Stimulated activated effector memory CD8-positive, alpha-beta T cell treated with anti-CD3 and anti-CD28 coated beads, Interleukin-12 subunit alpha, Interleukin-12 subunit beta, amount 100 ng/mL, for 72 hours (primary cell): ENCODE data around the gene IL9.

Experiments used
- ATAC-seq: fragments of 150-1000 bp; cut with Tn5 transposase; 2 replicates; pipeline ENCODE4 v1.10.0; 2021
- DNase-seq, 2 donors: peaks; one replicate each; pipeline ENCODE4 v3.0.0; 2021 to 2022; ENCODE audit warnings: low spot score in 2 of 2
- H3K27ac Mint-ChIP-seq: one replicate; pipeline ENCODE4 v1.8.0; 2022; ENCODE audit warnings: mild to moderate bottlenecking, mixed read lengths
- H3K36me3 Mint-ChIP-seq: one replicate; pipeline ENCODE4 v1.8.0; 2022; ENCODE audit warnings: mild to moderate bottlenecking, mixed read lengths
- H3K4me1 Mint-ChIP-seq: one replicate; pipeline ENCODE4 v1.8.0; 2022; ENCODE audit warnings: mixed read lengths
- H3K4me3 Mint-ChIP-seq: one replicate; pipeline ENCODE4 v1.8.0; 2022; ENCODE audit warnings: mild to moderate bottlenecking, mixed read lengths
- H3K9me3 Mint-ChIP-seq: one replicate; pipeline ENCODE4 v1.8.0; 2022; ENCODE audit warnings: mixed read lengths

Gene IL9

DNA sequence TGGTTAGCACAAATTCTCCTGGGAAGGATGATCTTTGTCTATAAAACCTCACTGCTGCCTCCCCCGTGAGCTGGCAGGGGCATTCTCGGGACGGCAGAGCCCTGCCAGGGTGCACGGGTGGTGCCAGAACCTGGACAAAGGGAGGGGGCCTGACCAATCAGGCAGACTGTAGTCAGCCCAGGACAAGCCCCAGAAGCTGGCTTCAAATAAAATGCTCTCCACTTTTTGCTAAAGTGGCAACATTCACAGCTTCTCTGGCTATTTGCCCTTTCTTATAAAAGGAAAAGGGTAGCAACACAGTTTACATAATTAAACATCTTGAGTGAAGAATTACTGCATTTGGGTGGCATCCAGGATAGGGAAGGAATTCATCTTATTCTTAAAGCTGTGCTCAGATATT is 14.4 kb downstream of the IL9 start:
- ATAC-seq (no peak), DNase-seq (no peak)
- no peak overlapping the region for H3K27ac Mint-ChIP-seq
- no peaks in the 10 kb centered on the region for H3K9me3 Mint-ChIP-seq
- no peaks in the 10 kb centered on the region for H3K4me1 Mint-ChIP-seq
- no peak overlapping the region for H3K4me3 Mint-ChIP-seq
- no peaks in the 10 kb centered on the region for H3K36me3 Mint-ChIP-seq

DNA sequence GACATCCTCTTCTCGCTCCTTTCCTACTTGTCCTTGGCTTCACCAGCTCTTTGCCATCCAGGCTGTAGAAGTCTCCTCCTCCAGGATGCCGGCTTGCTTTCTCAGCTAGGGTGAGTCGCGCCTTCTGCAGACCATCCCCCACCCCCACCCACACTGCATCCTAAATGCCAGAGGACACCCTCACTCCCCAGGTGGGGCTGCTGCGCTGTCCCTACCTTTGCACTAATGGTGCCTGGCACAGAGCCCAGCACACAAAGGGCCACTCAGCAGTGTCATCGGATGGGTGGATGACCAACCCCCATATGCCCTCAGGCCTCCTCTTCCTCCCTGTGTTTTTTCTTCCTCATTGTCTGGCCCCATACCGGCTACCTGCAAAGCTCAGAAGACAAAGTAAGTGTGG is 14.8 kb downstream of the IL9 start:
- no peak for ATAC-seq
- no peak overlapping the region for H3K4me3 Mint-ChIP-seq
- H3K4me1 Mint-ChIP-seq, result no peaks in the 10 kb centered on the region
- no peak for DNase-seq
- no peaks in the 10 kb centered on the region for H3K36me3 Mint-ChIP-seq
- H3K27ac Mint-ChIP-seq, result no peak overlapping the region
- no peaks in the 10 kb centered on the region for H3K9me3 Mint-ChIP-seq

DNA sequence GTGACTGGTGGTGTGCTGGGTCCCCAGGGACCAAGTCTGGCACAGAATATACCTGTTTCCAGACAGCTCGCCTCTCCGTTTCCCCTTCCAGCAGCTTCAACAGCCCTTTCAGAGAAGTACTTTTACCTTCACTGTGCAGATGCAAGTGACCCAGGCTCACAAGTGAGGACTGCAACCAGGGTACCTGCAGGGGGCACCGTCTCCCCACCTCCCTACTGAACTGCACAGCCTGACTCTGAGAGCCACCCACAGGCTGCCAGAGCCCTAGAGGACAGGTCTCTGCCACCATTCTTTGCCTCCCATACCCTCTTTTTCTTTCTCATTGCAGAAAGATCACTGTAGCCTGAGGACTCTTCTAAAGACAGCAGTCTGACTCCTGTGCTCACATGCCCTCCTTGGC is 15.4 kb downstream of the IL9 start:
- Mint-ChIP-seq H3K4me1 (no peaks in the 10 kb centered on the region), H3K9me3 (no peaks in the 10 kb centered on the region), H3K36me3 (no peaks in the 10 kb centered on the region), H3K4me3 (no peak overlapping the region), H3K27ac (no peak overlapping the region)
- ATAC-seq (peak; percentile 48), DNase-seq (no peak)

DNA sequence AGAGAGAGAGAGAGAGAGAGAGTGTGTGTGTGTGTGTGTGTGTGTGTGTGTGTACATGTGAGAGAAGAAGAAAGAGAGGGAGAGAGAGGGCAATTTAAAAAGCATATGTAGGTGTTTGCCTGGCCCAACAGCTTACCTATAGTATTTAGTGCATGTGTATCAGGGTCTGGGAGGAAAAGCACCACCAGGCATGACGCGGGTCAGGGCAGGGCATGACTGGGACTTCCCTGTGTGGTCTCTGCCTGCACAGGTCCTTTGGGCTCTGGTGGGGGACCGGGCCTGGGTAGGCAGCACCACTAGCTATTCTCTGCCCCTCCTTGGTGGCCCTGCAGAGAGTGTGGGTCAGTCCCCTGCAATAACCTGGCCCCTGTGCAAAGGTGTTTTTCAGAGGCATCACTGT is 16.1 kb downstream of the IL9 start:
- no peak overlapping the region for H3K27ac Mint-ChIP-seq
- no peak for DNase-seq
- H3K4me3 Mint-ChIP-seq, result no peak overlapping the region
- no peaks in the 10 kb centered on the region for H3K4me1 Mint-ChIP-seq
- no peak for ATAC-seq
- no peaks in the 10 kb centered on the region for H3K36me3 Mint-ChIP-seq
- H3K9me3 Mint-ChIP-seq, result no peaks in the 10 kb centered on the region

DNA sequence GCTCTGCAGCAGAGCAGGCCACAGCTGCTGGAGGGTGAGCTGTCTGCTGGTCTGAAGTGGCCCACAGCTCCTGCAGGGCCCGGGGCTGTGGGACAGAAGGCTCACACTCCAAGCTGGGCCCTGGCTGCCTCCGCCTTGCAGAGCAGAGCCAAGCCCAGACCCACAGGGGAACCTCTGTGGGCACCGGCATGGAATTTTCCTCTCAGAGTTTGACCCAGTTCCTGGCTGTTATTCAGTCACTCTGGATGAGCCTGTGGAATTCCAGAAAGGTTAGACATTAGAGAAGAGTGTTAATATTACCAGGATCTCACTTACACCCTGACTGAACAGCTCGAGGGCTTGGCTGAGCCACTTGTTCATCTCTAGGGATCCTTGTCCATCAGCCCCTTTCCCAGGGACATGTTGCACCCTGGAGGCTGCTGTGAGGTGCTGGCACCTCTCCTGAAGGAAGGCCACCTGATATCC is 17.5 kb downstream of the IL9 start:
- Mint-ChIP-seq H3K4me1 (no peaks in the 10 kb centered on the region), H3K4me3 (no peak overlapping the region), H3K9me3 (no peaks in the 10 kb centered on the region), H3K27ac (no peak overlapping the region), H3K36me3 (no peaks in the 10 kb centered on the region)
- no peak for ATAC-seq
- DNase-seq, result no peak

DNA sequence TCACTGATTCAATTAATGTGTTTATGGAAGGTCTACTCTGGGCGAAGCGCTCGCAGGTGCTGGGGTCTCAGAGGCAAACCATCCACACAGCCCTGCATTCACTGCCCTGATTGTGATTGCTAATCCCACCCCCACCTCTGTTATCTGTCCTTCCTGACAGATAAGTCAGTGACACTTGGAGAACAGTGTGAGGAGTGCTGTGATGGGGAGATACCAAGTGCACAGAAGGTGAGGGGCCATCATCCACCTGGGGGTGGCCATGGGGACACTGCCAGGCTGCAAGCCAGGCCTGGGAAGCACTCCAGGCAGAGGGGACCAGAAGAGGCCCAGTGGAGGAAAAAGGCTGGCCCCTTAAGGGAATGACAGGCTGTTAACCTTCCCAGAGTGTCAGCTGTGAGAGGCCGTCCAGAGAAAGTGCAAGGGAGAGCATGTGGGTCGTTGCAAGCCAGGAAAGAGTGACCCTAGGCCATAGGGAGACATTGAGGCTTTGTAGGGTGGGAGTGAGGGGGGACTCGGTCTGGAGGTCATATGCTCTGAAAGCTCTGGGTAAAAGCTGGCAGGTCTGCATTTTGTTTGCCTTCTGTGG is 18.0 kb downstream of the IL9 start:
- Mint-ChIP-seq H3K4me3 (no peak overlapping the region), H3K4me1 (no peaks in the 10 kb centered on the region), H3K9me3 (no peaks in the 10 kb centered on the region), H3K27ac (no peak overlapping the region), H3K36me3 (no peaks in the 10 kb centered on the region)
- ATAC-seq (no peak), DNase-seq (no peak)

DNA sequence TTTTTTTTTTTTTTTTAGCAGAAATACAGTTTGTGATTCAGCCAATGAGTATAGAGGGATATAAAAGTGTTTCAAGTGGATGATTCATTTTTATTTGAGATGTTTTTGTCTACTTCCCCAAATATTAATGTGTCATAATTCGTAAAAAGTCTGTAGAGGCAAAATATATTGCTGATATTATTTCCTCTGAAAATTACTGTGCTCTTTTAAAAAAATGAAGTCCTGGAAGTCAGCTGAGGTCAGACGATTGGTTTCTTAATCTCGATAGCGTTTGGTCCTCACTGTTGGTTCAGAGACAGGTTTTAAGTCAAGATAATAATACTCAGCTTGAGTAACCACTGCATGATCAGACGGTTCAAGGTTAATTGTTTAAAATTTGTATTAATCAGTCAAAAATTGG is 19.5 kb downstream of the IL9 start:
- Mint-ChIP-seq H3K4me1 (no peaks in the 10 kb centered on the region), H3K36me3 (no peaks in the 10 kb centered on the region), H3K27ac (no peak overlapping the region), H3K9me3 (no peaks in the 10 kb centered on the region), H3K4me3 (no peak overlapping the region)
- DNase-seq (no peak), ATAC-seq (no peak)

DNA sequence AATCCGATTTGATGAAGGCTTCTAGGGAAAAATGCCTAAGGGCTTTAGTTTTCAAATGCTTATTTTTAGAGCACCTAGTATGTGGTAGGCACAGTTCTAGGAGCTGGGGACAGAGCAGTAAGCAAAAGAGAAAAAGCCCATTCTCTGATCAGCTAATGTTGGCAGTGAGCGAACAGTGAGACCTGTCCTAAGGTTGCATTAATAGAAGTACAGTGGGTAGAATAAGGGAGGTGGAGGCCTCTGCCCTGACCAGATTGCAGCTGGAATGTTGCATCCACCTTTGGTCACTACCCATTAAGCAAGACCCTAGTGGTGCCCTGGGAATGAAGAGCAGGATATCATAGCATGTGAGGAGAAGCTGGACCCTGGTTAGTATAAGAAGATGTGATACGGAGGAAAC is 20.1 kb downstream of the IL9 start:
- Mint-ChIP-seq H3K4me1 (no peaks in the 10 kb centered on the region), H3K27ac (no peak overlapping the region), H3K9me3 (no peaks in the 10 kb centered on the region), H3K36me3 (no peaks in the 10 kb centered on the region), H3K4me3 (no peak overlapping the region)
- ATAC-seq (no peak), DNase-seq (no peak)

DNA sequence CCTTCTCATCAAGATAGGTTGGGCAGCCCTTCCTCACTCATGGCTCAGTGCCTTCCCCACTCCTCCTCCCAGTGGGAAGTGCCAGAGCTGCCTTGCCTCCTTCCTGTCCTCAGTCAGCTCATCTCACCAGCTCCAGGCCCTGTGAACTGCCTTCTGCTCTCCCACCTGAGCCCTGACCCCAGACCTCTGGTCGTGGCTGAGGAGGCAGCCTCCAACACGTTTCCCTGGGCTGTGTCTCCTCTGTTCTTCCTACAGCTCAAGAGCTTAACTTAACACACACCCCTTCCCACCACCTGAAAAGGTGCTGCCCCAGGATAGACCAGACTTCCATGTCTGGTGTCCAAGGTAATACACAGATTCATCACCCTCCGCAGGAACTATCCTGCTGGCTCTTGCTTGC is 21.2 kb downstream of the IL9 start:
- Mint-ChIP-seq H3K4me3 (no peak overlapping the region), H3K9me3 (no peaks in the 10 kb centered on the region), H3K27ac (no peak overlapping the region), H3K36me3 (no peaks in the 10 kb centered on the region), H3K4me1 (no peaks in the 10 kb centered on the region)
- ATAC-seq, result no peak
- DNase-seq, result no peak

DNA sequence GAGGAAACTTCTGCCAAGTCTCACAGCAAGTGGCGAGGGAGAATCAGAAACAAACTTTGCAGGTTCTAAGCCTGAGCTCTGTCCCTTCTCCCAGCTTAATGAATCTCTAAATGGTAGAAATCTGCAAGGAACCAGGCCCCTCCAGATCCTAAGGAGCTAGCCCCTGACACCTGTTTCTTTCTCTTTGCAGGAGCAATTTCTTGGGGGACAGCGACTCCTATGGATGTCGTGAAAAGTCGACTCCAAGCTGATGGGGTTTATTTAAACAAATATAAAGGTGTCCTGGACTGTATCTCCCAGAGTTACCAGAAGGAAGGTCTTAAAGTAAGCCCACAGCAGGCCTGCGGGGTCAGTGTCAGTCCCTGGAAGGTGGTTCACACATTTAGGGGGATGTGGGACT is 21.8 kb downstream of the IL9 start:
- ATAC-seq (no peak), DNase-seq (no peak)
- no peak overlapping the region for H3K27ac Mint-ChIP-seq
- H3K9me3 Mint-ChIP-seq, result no peaks in the 10 kb centered on the region
- no peaks in the 10 kb centered on the region for H3K4me1 Mint-ChIP-seq
- no peak overlapping the region for H3K4me3 Mint-ChIP-seq
- H3K36me3 Mint-ChIP-seq, result no peaks in the 10 kb centered on the region

DNA sequence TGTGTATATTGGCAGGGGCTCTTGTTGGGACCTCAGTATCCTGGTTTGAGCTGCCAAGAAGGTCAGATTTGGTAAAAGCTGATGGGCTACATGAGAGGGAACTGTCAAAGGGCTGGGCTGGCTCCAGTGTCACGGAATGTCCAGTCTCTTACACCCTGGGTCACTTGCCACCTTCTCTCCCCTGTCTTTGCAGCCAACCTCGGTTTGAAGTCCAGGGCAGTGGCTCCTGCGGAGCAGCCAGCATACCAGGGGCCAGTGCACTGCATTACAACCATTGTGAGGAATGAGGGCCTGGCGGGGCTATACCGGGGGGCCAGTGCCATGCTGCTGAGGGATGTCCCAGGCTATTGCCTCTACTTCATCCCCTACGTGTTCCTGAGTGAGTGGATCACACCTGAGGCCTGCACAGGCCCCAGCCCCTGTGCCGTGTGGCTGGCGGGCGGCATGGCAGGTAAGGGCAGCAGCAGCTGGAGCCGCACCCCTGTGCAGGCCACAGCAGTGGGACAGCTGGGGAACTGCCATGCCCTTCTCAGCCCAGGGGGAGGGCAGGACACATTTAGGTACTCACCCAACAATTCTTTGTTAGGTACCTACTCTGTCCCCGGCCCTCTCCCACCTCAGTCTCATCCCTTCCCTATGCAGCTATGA is 24.2 kb downstream of the IL9 start:
- Mint-ChIP-seq H3K36me3 (no peaks in the 10 kb centered on the region), H3K4me1 (no peaks in the 10 kb centered on the region), H3K4me3 (no peak overlapping the region), H3K27ac (no peak overlapping the region), H3K9me3 (no peaks in the 10 kb centered on the region)
- ATAC-seq (no peak), DNase-seq (no peak)

DNA sequence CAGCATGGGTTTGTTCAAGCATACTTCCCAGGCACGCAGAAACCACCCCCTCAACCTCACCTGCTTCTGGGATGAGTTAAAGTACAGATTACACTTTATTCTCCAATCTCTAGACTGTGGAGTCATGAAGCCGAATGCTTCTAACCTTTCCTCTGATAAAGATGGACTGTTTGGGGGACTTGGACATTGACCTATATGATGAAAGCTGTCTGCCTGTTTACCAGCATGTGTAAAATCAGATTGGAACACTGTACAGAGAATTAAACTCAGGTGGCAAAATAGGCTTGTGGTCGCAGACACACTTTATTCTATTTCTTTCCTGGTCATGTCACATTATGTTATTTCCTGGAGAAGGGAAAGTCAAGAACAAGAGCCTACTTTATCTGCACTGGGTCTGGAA is 25.7 kb downstream of the IL9 start:
- no peak overlapping the region for H3K27ac Mint-ChIP-seq
- no peaks in the 10 kb centered on the region for H3K36me3 Mint-ChIP-seq
- no peaks in the 10 kb centered on the region for H3K9me3 Mint-ChIP-seq
- no peak overlapping the region for H3K4me3 Mint-ChIP-seq
- ATAC-seq (no peak), DNase-seq (no peak)
- H3K4me1 Mint-ChIP-seq, result no peaks in the 10 kb centered on the region

DNA sequence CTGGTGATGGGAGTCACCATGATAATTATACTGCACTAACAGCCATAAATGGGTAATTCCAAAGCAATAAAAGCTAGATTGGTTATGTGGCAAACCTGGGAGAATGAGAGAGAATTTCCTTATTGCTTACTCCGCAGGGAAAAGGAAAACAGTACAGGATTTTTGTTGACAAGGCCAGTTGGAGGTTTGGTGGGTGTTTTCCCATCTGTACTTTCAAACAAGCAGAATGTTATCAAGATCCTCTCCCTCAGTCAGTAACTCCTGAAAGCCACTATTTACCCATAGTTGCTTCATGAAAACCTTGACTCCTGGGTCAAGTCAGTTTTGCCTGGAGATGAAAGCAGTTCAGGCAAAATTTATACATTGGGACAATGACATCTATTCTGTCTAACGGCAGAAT is 26.4 kb downstream of the IL9 start:
- no peaks in the 10 kb centered on the region for H3K4me1 Mint-ChIP-seq
- ATAC-seq (no peak), DNase-seq (no peak)
- H3K4me3 Mint-ChIP-seq, result no peak overlapping the region
- no peaks in the 10 kb centered on the region for H3K36me3 Mint-ChIP-seq
- H3K27ac Mint-ChIP-seq, result no peak overlapping the region
- no peaks in the 10 kb centered on the region for H3K9me3 Mint-ChIP-seq

DNA sequence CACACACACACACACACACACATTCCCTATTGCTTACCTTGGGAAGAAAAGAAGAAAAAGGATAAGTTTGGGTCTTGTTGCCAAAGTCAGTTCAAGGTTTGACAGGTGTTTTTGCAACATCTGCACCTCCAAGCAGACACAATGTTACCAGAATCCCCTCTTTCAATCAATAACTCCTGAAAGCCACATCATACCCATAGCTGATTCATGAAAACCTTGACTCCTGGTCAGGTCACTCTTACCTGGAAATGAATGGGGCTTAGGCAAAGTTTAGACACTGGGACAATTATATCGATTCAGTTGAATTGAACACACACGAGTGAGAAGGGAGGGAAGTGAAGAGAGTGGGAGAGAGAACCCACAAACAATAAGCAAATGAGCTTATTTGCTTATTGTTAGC is 27.0 kb downstream of the IL9 start:
- DNase-seq (no peak), ATAC-seq (no peak)
- no peaks in the 10 kb centered on the region for H3K4me1 Mint-ChIP-seq
- H3K4me3 Mint-ChIP-seq, result no peak overlapping the region
- H3K9me3 Mint-ChIP-seq, result no peaks in the 10 kb centered on the region
- no peak overlapping the region for H3K27ac Mint-ChIP-seq
- H3K36me3 Mint-ChIP-seq, result no peaks in the 10 kb centered on the region

DNA sequence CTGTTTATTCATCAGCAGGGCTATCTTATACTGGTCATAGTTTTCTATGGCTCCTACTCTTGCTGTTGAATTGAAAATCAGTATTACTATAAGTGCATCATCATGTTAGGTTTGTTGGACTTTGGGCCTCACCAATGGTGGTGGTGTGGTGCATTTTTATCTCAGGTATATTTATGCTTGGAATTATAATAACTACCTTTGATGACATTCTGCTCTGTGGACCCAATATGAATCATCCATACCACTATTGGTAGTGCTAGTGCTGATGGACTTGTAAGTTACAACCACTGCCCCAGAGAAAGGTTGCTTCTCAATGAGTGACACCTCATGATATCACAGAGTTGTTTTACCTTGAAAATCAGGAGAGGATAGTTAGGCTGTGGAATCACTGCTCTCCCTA is 28.0 kb downstream of the IL9 start:
- no peak for ATAC-seq
- DNase-seq, result no peak
- Mint-ChIP-seq H3K36me3 (no peaks in the 10 kb centered on the region), H3K4me1 (no peaks in the 10 kb centered on the region), H3K27ac (no peak overlapping the region), H3K4me3 (no peak overlapping the region), H3K9me3 (no peaks in the 10 kb centered on the region)

DNA sequence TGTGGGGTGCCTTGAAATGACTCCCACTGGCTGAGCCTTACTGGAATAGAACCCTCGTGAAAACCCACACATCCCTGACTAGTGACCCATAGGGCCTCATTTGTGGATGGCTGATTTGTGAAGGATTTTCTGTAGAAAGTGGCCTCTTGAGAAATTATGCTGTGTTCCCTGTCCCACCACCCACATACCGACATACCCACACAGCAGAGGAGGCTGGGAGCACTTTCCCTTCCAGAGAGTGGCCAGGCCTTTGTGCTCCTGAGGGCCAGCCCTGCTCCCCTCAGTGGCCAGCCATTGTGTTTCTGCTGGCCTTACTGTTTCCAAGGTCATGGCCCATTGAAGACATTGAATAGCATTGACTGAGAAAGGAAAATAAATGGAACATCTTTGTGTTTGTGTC is 29.6 kb downstream of the IL9 start:
- no peak overlapping the region for H3K4me3 Mint-ChIP-seq
- H3K9me3 Mint-ChIP-seq, result no peaks in the 10 kb centered on the region
- ATAC-seq (no peak), DNase-seq (no peak)
- H3K27ac Mint-ChIP-seq, result no peak overlapping the region
- H3K4me1 Mint-ChIP-seq, result no peaks in the 10 kb centered on the region
- H3K36me3 Mint-ChIP-seq, result no peaks in the 10 kb centered on the region
